K562 (cell line): ENCODE results near the gene PSMB2. TPM values are rescaled to one million over a fixed set of nuclear protein-coding genes. Genes with fewer than 3 reads are reported as not detected.

ENCODE experiments used
- DACH1 ChIP-seq: fragments of 450-650 bp; IDR thresholded peaks from 2 replicates; pipeline ENCODE4 v1.6.1; 2018; ENCODE audit not compliant: partially characterized antibody
- DPF2 ChIP-seq: fragments of 450-650 bp; IDR thresholded peaks from 2 replicates; pipeline ENCODE4 v1.6.1; 2016
- EP300 ChIP-seq: IDR thresholded peaks from 2 replicates; pipeline ENCODE4 v1.6.1; 2012; ENCODE audit warnings: low read length, improper control_type of control experiment
- HMG20A ChIP-seq: fragments of 450-650 bp; formaldehyde crosslinking; conservative IDR thresholded peaks from 2 replicates; pipeline ENCODE4 v1.4.0; 2020; ENCODE audit warnings: mild to moderate bottlenecking, mixed read lengths
- KLF13 ChIP-seq: fragments of 450-650 bp; IDR thresholded peaks from 2 replicates; pipeline ENCODE4 v1.6.1; 2016; ENCODE audit warnings: missing genetic modification characterization, low read depth, mild to moderate bottlenecking, missing compliant biosample characterization, moderate library complexity, borderline replicate concordance
- NBN ChIP-seq: fragments of 450-650 bp; IDR thresholded peaks from 2 replicates; pipeline ENCODE4 v1.6.1; 2016; ENCODE audit warnings: low read depth, mild to moderate bottlenecking
- RNF2 ChIP-seq: sonication (generic); IDR thresholded peaks from 2 replicates; pipeline ENCODE4 v1.6.1; 2016
- USF1 ChIP-seq: sonication (generic); formaldehyde crosslinking; IDR thresholded peaks from 2 replicates; pipeline ENCODE4 v1.9.0; 2022; ENCODE audit warnings: mild to moderate bottlenecking, missing genetic modification reagents
- ZBTB11 ChIP-seq, 3 experiments: fragments of 200-800 bp in 1 of 3; fragments of 250-450 bp in 1 of 3; fragments of 450-650 bp in 1 of 3; sonication (Bioruptor Pico) in 1 of 3; sonication (Bioruptor generic) in 1 of 3; formaldehyde crosslinking in 1 of 3; IDR thresholded peaks; 2 replicates each; pipeline versions ENCODE4 v1.6.1 to v1.8.0; 2016 to 2022; ENCODE audit warnings: mild to moderate bottlenecking in 2 of 3, missing genetic modification characterization in 2 of 3, missing compliant biosample characterization in 1 of 3, moderate library complexity in 1 of 3
- ZBTB40 ChIP-seq, 2 experiments: fragments of 450-650 bp in 1 of 2; sonication (generic) in 1 of 2; formaldehyde crosslinking in 1 of 2; IDR thresholded peaks; 2 replicates each; pipeline versions ENCODE4 v1.7.1 to v1.9.0; 2016 to 2022; ENCODE audit warnings: inconsistent platforms in 1 of 2, mild to moderate bottlenecking in 1 of 2, missing genetic modification reagents in 1 of 2
- ZNF655 ChIP-seq: fragments of 250-450 bp; sonication (Bioruptor Pico); IDR thresholded peaks from 2 replicates; pipeline ENCODE4 v1.5.0; 2021
- ZSCAN29 ChIP-seq: fragments of 450-650 bp; IDR thresholded peaks from 2 replicates; pipeline ENCODE4 v1.6.1; 2017
- polyA plus RNA-seq, 8 experiments: library from polyadenylated mRNA; depleted of rRNA in 4 of 8; stranded (reverse) in 5 of 8; unstranded in 3 of 8; fragments of >200 nt; fragmentation: Nextera tagmentation in 2 of 8; fragmentation: Illumina TruSeq in 1 of 8; extraction: Ambion mirVana in 2 of 8; extraction: Trizol in 1 of 8; gene quantifications; 2 replicates each; pipeline versions ENCODE4 v1.2.1 to v1.2.3, GENCODE V29; 2011 to 2014; ENCODE audit warnings: inconsistent platforms in 1 of 8, missing spikeins in 1 of 8
- total RNA-seq, 7 experiments: library from RNA; depleted of rRNA in 6 of 7; stranded (reverse); fragments of >200 nt in 6 of 7; fragmentation: Illumina TruSeq in 2 of 7; extraction: Trizol in 2 of 7; gene quantifications; 2 replicates each; pipeline versions ENCODE4 v1.2.1 to v1.2.3, GENCODE V29; 2011 to 2021; ENCODE audit warnings: low replicate concordance in 1 of 7

The PSMB2 gene
- total and polyA plus RNA-seq, 9 of the 15 experiments (the other 6 are each of a cell fraction or from before 2014, with no cell fraction given): 71.7 to 543 (median 165) TPM

GRCh38 chr1:35637401-35637809, 3.9 kb downstream of the PSMB2 start (continued):
- peak; percentile 67; the same call in 1 of the 2 replicates for TF ChIP-seq ZBTB40 (IDR thresholded peaks at IDR 0.05)
- TF ChIP-seq ZBTB40 (CRISPR knock-in tag; IDR thresholded peaks at IDR 0.05): no peak
- no peak for TF ChIP-seq HMG20A (CRISPR knock-in tag)
- TF ChIP-seq ZBTB11 (CRISPR knock-in tag; IDR thresholded peaks at IDR 0.05): no peak
- TF ChIP-seq ZNF655 (CRISPR knock-in tag): no peak
- TF ChIP-seq DPF2: peak; percentile 48; the same call in 1 of the 2 replicates
- no peak for TF ChIP-seq RNF2
- peak; percentile 59 for TF ChIP-seq EP300
- no peak for TF ChIP-seq DACH1
- TF ChIP-seq ZSCAN29: no peak
- no peak for TF ChIP-seq USF1 (CRISPR knock-in tag)
- no peak for TF ChIP-seq NBN
- TF ChIP-seq KLF13: no peak
